ENCODE data around the gene C9orf152.
"Not testable (repeated sequence)": the region's sequence is repeated elsewhere in the genome, so short reads cannot be mapped to it uniquely, and the experiment has no call there.

The C9orf152 gene

DNA sequence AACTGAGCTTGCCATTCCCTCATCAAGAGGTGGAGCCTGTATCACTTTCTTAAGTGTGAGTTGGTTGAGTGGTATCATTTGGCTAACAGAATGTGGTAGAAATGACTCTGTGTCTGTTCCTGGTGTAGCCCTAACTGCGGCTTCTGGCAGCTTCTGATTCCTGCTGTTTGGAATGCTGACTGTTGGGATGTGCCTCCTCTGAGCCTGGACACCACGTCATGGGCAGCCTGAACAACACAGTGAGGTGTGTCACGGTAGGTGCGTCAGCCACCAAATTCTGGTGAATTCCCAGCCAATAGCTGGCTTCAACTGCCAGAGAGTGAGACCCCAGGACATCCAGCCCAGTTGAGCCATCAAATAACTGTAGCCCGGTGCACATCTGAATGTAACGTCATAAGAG, 6.1 kb upstream of the C9orf152 start:
- no peak for DNase-seq

DNA sequence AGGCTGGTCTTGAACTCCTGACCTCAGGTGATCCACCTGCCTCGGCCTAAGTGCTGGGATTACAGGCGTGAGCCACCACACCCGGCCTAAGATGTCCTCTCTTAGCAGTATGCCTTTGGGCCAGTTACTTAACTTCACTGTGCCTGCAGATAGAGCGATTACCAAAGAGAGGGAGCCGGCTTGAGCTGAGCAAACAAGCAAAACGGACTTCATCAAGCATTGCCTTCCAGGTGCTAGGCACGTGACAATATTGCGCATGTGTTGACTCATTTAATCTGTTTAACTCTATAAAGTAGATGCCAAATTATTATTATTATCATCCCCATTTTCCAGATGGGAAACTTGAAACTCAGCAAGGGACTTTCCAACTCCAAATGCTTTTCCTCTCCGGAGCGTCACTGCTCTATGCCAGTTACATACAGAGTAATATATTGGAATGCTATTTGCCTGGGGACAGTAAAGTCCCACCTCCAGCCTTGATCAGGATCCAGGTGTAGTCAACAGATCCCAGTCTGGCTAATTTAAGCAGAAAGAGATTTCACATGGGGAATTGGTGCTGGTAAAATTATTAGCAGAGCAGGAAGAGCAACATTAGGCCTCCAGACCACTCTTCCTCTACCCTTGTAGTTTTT, 5.6 kb upstream of the C9orf152 start:
- no peak for DNase-seq

DNA sequence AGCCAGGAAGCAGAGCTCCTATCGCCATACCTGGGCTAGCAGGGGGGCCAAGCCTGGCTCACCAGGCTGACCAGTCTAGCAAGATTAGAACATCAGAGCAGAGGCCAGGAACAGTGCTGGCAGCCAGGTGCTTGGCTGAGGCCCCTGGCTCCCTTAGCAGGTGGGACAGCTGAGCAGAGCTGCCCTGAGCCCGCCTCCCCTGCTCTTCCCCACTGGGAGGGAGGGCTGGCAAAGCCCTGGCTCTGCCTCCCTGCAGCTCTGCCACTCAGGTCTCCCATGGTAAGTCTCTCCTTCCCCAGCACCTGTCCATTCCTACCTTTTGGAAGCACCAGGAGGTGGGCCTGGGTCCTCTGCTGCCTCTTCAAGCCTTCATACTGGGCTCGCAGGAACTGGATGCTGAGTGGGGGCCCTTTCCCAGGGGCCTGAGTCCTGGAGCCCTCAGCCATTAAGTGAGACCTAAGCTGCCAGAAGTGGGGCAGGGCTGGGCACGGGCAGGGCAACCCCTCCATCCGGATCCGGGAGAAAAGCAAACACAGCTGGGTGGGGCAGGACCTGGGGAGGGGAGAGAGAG, 803 bp downstream of the C9orf152 start:
- no peak for DNase-seq

DNA sequence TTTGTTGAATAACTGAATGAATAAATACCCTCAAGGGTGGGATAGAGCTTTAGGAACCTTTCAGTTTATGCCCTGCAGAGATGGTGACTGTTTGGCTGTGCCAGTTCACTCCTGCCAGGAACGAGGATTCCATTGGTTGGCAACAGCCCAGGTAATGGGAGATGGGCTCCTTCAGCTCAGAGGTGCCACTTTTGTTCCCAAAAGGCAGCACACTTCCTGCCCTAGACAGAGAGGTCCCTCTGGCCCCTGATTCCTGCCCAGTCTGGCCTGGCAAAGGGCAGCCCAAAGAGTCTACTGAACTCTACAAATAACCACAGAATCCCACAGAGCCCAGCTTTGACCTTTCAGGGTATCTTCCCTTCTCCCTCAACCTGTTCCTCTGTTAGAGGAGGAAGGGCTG, 1.6 kb downstream of the C9orf152 start:
- no peak for DNase-seq

DNA sequence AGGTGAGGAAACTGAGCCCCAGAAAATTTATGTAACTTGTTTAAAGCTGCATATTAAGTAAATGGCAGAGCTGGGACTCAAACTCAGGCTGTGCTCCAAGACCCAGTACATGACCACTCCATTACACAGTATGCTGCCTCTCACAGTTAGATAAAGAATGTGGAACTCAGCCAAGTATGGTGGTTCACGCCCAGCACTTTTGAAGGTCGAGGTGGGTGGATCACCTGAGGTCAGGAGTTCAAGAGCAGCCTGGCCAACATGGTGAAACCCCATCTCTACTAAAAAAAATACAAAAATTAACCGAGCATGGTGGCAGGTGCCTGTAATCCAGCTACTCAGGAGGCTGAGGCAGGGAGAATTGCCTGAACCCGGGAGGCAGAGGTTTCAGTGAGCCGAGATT, 2.3 kb downstream of the C9orf152 start:
- DNase-seq, result not testable (repeated sequence)

DNA sequence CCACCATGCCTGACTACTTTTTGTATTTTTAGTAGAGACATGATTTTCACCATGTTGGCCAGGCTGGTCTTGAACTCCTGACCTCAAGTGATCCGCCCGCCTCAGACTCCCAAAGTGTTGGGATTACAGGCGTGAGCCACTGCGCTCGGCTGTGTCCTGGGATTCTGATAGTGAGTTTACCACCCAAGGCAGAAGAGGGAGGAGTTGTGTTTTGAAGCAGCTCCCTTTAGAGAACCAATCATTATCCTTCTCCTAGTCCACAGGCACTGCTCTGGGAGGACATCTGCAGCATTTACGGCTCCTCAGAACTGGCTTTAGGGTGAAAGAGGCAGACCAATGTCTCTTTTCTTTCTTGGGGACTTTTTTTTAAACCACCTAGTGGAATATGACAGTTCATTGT, 5.7 kb downstream of the C9orf152 start:
- DNase-seq, result no peak

DNA sequence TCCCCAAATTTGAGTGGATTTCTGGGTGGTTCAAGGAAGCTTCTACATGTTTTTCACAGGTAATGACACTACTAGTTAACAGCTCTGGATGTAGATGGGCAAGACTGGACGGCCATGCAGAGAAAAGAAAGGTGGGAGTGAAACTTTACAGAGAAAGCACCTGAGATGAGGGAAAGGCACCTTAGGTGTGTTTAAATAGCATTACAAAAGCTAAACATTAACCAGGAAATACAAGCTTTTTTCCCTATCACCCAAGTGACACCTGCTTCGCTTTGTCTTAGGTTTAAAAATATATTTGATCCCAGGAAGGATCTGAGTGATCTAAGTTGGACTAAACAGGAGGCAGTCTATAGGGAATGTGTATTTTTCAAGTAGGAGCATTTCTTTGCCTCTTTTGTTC, 8.3 kb downstream of the C9orf152 start:
- DNase-seq, result no peak

DNA sequence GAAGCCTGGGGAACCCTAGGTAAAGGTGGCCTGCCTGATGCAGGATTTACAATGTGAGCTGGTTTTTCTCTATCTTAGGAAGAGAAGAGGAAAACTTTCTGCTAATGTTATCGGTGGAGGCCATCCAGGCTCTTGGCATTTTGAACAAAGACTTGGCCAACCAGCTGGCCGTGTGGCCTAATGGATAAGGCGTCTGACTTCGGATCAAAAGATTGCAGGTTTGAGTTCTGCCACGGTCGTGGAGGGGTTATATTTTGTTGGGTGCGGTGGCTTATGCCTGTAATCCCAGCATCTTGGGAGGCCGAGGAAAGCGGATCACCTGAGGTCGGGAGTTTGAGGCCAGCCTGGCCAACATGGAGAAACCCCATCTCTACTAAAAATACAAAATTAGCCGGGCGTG, 9.6 kb downstream of the C9orf152 start:
- DNase-seq, result no peak

DNA sequence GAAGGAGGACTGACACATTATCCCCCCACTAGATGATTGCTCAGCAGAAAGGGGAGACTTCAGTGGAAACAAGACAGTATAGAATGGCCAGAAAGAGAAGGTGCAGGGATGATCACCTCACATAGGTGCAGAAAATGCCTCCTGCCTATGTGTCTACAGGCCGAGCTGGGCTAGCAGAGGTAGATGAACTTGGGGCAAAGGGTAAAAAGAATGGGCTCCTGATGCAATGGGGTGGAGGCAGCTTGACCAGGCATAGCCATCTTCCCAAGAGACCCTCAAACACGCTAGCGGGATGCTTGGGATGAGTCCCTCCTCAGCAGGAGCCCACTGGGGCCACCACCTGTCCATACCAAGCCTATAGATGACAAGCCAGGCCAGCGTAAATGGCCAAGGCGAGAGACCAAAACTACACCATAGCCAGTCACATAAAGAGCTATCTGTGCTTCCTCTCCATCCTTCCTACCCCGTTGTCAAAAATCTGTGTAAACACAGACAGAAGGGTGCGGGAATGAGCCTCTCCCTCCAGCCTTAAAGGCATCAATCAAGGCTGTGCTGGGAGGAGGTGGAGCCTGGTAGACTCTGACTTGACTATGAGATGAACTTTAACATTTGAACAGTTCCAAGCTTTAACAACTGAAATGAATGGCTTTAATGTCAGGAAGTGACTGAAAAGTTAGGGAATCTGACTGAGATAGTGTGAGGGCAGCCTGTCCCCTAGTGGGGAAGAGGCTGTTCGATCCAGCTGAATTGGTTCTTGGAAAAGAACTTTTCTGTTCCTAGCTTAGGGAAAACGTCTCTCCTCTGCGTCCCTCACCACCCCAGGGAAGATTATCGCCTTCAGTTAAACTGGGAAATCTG, 10.4 kb downstream of the C9orf152 start:
- no peak for DNase-seq

DNA sequence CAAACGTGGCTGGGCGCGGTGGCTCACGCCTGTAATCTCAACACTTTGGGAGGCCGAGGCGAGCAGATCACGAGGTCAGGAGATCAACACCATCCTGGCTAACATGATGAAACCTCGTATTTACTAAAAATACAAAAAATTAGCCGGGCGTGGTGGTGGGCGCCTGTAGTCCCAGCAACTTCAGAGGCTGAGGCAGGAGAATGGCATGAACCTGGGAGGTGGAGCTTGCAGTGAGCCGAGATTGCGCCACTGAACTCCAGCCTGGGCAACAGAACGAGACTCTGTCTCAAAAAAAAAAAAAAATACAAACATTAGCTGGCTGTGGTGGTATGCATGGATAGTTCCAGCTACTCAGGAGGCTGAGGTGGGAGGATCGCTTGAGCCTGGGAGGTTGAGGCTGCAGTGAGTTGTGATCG, 11.9 kb downstream of the C9orf152 start:
- not testable (repeated sequence) for DNase-seq

DNA sequence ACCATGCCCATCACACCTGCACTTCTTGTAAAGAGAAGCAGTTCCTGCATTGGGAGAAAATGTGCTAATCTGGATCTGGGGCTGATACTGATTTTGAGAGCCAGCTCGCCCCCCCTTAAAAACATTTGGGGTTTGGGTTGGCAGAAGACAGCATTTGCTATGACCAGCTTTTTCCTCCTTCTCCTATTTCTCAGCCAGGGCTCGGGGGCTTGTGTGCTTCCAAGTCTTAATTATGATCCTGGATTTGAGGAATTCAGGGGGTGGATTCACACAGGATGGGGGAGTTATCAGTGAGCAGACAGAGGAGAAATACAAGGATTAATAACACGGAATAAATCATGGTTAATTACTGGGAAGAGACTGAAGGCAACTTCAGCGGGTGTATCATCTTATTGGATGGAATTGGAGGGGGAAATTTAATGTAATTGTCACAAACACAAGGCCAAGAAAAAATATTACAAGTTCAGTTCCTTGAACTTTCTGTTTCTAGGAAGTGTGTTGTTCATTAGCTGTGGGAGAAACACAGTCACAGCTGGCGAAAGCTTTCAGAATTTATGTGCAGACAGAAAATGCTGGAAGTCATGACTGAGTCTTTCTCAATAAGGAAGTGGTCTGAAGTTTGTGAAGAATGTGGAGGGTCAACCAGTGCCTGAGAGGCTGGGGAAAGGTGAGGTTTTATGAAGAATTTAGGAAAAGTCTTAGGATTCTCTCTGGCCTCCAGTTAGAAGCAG, 15.3 kb downstream of the C9orf152 start:
- no peak for DNase-seq

DNA sequence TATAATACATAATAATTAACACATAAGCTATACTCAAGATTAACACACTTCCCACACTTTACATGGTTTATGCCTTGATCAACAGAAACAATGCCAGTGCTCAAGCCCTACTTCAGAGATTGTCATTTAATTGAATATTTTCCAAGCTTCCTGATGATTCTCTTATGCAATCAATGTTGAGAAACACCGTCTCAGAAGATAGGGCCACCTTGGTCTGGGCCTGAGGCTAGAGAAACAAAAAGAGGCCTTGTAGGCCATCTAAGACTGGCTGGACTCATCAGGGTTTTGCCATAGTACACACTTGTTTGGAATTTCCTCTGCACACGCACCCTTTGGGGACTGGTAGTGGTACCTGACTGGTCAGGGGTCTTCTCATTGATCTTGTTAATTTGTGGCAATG, 16.3 kb downstream of the C9orf152 start:
- DNase-seq, result no peak

DNA sequence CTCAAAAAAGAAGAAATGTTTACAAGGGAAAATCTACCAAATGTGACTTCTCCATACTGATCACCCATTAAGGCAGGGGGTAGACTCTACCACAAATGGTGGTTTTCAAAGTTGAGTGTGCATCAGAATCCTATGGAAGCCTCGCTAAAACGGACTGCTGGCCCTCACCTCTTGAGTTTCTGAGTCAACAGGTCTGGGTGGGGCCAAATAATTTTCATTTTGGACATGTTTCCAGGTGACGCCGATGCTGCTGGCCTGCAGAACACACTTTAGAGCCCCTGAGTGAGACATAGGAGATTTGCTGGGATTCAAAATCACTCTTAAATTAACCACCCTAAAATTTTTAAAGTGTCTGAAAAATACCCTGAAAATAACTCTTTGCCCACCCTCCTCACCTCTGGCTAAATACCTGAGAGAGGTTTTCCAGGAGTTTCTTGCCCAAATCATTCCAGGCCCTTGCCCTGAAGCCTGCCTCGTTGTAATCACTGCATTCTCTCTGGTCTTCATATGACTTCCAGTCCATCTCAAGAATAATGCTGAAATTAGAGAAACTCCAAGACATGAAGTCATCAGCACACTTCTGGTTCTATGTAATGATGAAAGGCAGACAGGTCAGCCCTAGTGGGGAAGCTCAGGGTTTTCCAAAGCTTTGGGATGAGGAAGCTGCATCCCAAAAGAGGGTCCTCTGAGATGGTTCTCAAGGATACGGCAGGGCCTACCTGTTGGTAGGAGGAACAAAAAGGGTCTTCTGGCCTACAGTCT, 18.2 kb downstream of the C9orf152 start:
- DNase-seq, result no peak

DNA sequence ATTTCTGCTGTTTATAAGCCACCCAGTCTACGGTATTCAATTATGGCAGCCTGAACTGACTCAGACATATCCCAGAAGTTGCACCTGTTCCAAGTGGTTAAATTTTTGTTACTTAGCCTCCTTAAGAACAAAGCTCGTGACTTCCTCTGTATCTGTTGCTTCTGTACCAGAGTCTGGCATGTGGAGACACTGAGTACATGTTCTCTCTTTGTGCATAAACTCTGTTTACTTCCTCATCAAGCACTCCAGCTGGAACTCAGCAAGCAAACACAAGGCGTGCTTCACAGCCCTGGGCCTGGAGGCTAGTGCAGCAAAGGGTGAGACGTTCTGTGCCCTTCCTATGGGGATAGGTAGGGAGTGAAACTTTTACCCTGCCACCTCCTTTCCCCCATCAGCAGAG, 19.0 kb downstream of the C9orf152 start:
- no peak for DNase-seq

DNA sequence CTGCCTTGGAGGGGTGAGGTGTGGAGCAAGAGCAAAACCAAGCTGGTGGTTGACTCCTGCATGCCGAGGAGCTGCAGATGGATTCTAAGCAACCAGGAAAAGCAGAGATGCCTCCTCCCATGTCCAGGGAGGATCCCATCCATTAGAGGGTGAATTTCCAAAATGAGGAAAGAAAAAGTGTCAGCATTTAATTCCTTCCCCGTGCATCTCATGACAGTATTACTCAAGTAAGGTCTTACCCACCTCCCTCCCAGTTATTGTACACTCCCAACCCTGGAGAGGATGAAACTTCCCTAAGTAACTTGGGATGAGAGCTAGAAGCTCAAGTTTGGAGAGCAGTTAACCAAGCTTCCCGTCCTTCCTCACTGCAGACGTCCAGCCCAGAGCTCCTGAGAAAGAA, 19.9 kb downstream of the C9orf152 start:
- no peak for DNase-seq

DNA sequence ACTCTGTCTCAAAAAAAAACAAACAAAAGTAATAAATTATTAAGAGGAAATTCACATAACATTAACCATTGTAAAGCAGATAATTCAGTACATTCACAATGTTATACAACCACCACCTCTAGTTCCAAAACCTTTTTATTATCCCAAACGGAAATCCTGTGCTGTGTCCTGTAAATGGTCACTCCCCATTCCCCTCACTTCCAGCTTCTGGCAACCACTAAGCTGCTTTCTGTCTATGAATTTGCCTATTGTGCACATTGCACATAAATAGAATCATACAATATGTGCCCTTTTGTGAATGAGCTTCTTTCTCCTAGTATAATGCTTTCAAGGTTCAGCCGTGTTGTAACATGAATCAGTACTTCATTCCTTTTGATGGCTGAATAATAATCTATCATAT, 20.8 kb downstream of the C9orf152 start:
- no peak for DNase-seq

DNA sequence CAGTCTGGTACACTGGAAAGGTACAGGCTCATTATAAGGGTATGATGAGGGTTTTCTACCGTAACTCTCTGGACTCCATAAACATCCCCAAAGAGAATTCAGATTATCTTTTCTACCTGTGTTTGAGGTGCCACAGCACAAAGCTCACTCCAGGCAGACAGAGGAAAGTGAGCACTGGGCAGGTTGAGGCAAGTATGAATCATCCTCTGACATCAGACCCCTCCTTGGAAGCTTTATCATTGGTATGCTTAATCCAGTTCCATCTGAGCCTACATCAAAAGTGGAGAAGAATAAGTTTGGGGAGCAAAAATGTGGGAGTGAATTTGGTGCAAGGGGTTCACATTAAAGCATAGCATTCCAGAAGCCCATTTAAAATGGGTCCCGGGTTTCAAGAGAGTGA, 21.7 kb downstream of the C9orf152 start:
- DNase-seq, result no peak

DNA sequence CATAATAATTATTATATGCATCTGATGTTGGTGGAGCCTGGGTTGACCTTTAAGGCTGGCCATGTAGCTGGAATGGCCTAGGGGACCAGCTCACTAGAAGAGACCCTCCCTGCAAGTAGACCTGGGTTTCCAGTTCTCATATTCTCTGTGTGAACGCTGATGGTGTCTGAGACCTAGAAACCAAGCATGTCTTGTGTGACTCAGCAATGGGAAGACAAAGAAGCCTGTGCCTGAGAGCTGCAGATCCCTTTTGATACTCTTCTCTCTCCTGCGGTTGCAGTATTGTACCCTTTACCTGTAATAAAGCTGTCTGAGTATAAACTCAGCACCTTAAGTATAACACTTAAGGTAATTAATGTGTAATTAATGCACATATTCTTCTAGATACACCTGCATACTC, 22.2 kb downstream of the C9orf152 start:
- DNase-seq, result no peak

DNA sequence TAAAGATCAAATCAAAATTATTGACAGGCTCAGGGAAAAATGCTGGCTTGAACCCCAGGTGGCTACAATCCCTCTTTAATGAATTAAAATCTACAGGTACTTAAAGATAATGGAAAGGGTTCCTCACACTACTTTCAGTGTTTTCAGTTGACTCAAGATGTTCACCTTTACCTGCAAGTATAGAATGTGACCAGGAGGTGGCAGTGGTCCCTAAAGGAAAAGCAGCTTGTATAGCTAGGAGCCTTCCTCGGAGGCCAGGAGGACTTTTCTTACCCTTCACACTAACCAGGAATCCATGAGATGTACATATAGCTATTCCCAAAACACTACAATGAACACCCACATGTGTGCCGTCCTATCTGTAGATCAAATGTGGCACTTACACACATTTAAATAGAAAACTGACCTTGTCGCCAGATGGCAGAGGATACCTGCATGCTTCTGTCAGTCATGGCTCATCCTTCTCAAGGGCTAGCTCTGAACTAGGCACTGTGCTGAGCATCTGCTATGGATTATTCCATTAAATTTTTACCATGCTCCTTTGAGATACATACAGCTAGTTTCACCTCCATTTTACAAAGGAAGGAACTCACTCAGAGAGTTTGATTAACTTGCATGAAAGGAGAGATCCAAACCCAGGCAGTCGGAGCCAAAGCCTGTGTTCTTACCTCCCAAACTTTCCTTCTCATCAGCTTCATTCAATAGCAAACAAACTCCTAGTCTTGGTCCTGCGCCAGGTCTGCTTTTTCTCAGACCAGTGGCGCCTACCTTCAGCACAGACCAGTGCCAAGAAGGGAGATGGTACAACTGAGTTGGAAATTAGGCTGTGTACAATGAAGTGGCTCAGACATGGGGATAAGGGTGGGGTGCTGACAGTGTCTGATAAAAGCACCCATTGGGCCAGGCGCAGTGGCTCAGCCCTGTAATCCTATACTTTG, 24.5 kb downstream of the C9orf152 start:
- DNase-seq, result peak; percentile 72

DNA sequence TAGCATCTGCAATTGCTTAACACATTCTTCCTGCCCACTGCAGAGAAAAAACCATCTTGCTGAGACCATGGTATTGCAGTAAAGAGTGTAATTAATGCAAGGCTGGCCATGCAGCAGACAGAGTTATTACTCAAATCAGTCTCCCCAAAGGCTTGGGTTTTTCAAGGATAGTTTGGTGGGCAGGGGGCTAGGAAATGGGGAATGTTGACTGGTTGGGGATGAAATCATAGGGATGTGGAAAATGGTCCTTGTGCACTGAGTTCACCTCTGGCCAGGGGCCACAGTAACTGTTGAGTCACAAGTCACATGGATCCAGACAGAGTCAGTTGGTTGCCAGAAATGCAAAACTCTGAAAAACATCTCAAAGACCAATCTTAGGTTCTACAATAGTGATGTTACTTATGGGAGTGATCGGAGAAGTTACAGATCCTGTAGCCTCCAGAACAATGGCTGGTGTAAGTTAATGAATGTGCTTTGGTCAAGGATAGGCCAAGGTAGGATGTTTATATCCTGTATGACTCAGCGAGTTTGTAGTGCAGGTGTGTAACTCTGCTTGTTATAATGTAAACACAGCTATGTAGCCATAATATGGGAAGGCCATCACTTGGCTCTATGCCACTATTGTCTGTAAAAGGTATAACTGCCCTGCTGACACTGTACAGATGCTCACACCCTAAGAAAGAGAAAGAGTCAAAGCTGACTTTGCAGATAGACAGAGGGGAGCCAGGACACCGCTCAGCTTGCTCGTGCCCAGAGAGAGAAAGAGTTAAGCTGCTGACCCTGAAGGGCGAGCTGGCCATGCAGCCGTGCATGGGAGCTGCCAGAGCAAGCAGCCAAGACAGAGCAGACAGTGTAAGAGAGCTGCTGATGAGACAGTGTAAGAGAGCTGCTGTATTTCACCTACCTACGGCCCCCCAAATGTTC, 27.2 kb downstream of the C9orf152 start:
- no peak for DNase-seq

DNA sequence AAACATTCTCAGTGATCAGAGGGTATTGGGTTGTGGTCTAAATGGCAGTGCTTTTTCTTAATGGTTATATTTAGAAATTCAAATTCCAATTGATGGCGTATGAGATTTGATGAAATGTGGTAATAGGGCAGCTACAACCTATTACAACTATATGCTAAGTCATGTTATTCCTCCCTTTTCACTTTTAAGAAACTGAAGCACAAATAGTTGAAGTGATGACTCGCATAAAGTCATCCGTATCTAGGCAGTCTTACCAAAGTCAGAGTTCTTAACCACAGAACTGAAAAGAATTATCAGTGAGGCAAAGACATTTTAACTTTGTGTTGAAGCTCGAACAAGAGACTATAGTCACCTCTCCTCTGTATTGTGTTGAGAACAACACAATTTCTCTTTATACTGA, 28.2 kb downstream of the C9orf152 start:
- DNase-seq, result no peak
